Activated CD8-positive, alpha-beta memory T cell treated with anti-CD3 and anti-CD28 coated beads for 24 hours (primary cell): Measurements from ENCODE around the gene MYH8.

ENCODE experiments used
- DNase-seq: peaks from one replicate; pipeline ENCODE4 v3.0.0-alpha.2; 2020

MYH8 gene

DNA sequence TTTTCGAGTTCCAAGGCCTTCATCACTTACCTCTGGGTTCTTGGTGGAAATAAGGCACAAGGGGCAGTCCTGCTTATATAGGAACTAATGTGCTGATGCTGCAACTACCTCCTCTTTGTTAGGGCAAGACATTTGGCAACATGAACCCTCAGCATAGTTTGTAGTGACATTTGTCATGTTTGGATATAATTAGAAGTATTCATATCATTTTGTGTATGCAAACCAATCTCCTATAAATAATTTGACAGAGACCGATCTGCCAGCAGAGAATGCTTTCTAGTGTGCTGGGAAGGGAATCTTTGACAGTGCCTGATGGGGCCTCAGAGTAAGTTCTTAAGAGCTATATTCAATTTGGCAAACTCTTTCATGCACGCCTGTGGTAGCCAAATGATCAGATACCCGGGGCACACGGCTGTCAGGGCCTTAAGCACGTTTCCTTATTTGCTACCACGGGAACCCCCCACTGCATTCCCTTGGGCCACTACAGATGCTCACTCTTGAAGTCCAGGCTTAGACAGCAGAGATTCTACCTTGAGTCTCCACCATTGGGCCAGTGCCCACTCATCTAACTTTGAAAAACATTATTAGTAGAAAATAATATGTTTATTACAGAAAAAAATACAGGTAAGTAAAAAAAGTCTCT, at the start of gene MYH8:
Gene MYH8 (minus strand): TSS at position 51 of the 643 bp plus-strand sequence. CDS start 1,723 bp downstream, outside the sequence.
- no peak for DNase-seq

DNA sequence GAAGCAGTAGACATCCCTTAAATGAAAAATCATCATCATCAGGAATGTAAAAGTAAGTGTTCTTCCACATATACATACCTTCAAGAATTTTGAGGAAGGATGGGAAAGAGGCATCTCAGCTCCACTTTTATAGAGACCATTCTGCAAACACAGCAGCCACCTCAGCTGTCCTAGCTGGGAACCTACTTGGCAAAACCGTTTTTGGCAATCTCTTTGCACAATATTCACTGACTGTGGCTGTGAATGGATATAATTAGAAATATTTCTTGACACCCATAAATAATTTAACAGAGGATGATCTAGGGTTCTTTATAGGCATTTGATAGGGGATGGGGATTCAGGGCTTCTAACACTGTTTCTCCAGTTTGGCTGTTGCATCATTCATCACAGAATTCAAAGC, 47.7 kb upstream of the MYH8 start, which contains the start of gene MYH4:
Gene MYH4 (minus strand): TSS at position 101 of the 400 bp plus-strand sequence. CDS start 2,814 bp downstream, outside the sequence.
- DNase-seq, result no peak

GRCh38 chr17:10463402-10463801, 41.7 kb upstream of the MYH8 start:
- no peak for DNase-seq

DNA sequence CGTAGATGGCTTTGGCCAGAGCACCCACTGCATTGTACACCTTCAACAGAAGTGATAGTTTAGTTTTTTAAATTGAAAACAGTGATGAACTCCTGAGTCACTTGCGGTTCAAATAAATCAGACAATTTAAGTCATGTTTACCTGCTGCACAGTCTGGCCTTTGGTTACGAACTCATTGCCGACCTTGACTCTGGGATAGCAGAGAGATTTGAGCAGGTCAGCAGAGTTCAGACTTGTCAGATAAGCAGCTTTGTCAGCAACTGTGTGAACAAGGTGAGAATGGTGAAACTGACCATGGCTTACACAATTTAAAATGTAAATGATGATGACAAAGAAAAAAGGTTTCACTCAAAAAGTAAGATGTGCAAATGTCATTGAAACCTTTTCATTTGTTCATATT, 38.3 kb upstream of the MYH8 start:
- DNase-seq, result no peak

DNA sequence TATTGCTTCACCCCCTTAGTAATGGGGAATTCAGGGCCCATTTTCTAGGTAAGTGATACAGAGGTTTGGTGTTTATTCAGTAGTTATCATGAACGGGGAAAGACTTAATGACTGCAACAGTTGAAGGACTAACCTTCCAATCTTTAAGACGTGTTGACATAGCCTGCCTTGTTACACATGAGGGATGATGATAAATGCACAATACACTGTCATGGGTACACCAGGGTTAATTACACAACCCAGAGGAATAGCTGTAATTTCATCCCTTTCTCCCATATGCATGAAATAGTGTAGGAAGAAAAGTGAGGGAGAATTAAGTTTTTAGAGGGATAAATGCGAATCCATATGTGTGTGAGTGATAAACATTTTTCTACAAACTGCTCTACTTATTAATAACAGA, 37.0 kb upstream of the MYH8 start:
- DNase-seq, result no peak

GRCh38 chr17:10457952-10458351, 36.2 kb upstream of the MYH8 start:
- DNase-seq, result no peak

DNA sequence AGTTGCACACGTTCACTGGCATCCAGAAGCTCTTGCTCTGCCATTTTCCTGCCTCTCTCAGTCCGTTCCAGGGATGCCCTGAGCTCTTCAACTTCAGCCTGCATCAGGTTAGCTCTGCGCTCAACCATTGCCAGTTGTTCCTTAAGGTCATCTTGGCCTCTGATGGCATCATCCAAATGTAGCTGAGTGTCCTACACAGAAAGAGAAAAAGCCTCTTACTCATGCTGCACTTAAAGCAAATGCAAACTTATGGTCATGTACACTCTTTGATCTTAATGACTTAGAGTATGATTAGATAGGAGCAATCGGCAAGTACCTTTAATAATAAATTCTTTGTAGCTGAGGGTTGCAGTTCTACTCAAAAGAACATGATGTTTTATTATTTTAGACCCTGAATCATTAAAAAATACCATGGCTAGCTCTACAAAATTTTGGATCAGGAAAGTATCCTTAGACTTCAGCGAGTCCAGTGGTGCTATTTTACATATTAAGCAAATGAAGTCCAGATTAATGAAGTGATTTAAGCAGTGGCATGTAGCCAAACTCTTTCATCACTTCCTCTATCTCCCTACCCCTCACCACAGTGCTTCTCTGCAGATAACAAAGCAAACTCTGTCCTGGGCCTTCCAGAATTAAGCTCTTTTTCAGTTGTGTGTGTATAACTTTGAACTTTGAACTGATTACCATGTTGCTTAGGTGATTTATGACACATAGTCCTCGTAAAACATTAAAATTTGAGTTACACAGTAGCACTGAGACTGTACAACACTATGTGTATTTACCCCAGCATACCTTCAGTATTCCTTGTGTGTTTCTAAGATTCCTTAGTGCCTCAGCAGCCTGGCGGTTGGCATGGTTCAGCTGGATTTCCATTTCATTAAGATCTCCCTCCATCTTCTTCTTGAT, 25.5 kb upstream of the MYH8 start:
- DNase-seq, result no peak

- DNase-seq, result no peak
Measured at GRCh38 chr17:10439816-10440215, 18.1 kb upstream of the MYH8 start.

- no peak for DNase-seq
Measured at GRCh38 chr17:10435096-10435495, 13.3 kb upstream of the MYH8 start.

DNA sequence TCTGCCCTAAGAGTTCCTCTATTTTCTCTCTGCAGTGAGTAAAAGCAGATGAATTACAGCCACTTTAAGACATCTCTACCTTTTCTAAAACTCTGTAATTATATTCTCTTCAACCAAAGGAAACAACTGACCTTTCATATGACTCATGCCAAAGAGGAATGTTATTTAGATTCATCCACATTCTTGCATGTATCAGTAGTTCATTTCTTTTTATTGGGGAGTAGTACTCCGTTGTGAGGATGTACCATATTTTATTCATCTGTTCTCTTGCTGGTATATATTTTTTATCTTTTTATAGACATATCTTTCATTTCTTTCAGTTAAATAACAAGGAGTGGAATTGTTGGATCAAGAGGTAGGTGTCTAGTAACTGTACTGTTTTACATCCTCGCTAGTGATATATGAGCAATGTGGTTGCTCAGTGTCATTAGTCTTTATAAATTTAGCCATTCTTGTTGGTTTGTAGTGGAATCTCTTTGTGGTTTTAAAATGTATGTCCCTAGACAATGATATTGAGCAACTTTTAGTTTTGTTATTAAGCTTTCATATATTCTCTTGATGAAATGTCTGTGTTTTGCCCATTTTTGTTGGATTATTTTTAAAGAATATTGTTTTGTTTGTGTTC, 7.8 kb upstream of the MYH8 start:
- no peak for DNase-seq

- DNase-seq, result no peak
Measured at GRCh38 chr17:10428781-10429180, 7.0 kb upstream of the MYH8 start.

GRCh38 chr17:10421211-10421610, 539 bp downstream of the MYH8 start:
- DNase-seq, result no peak

DNA sequence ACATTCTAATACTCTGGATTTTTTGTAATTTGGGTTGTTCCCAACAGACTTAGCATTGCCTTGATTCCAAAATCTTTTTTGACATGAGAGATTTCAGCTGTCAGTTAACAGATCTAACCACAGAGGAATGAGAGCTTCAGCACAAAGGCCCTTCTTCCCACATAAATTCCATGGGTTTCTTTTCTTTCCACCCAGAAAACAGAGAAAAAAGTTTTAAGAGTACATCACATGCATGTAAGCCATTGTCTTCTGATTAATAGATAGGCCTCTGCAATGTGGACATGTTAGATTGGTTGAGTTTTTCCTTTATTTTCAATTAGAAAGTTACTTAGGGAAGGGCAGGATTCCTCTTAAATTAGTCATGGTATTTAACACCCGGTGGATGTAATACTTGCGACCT, 939 bp downstream of the MYH8 start:
- DNase-seq, result no peak

- no peak for DNase-seq
Measured at GRCh38 chr17:10417431-10417830, 4.3 kb downstream of the MYH8 start.

GRCh38 chr17:10415161-10415560, 6.6 kb downstream of the MYH8 start:
- no peak for DNase-seq

DNA sequence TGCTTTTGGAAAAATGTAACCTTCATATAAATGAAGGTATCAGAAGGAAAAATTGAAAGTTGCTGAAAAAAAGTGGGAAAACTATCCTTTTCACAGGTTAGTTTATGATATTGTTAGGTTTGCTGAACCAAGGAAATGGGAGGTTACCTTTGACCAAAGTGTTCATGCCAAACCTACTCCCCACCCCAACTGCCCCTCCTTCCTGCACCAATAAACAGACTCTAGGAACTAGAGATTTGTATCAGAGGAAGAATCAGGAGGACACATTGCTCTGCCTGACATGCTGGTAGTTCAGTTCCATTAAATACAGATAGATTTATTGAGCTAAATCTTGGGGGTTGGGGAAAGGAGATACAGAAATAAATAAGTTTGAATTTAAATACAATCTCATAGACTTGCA, 18.2 kb downstream of the MYH8 start:
- no peak for DNase-seq

DNA sequence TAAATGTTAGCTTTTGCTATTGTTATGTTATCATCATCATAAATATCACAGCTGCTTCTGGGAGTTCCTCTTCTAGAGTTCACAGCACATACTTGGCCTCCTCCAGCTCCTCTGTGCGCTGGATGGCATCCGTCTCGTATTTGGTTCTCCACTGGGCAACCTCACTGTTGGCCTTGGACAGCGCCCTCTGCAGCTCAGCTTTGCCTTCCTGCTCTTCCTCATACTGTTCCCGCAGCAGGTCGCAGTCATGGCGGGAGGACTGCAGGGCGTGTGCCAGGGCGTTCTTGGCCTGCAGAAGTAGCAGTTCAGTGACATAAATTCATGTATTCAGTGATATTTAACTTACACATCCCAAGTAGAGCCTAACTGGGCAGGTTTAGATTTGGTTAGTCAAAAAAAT, 23.4 kb downstream of the MYH8 start:
- DNase-seq, result no peak

DNA sequence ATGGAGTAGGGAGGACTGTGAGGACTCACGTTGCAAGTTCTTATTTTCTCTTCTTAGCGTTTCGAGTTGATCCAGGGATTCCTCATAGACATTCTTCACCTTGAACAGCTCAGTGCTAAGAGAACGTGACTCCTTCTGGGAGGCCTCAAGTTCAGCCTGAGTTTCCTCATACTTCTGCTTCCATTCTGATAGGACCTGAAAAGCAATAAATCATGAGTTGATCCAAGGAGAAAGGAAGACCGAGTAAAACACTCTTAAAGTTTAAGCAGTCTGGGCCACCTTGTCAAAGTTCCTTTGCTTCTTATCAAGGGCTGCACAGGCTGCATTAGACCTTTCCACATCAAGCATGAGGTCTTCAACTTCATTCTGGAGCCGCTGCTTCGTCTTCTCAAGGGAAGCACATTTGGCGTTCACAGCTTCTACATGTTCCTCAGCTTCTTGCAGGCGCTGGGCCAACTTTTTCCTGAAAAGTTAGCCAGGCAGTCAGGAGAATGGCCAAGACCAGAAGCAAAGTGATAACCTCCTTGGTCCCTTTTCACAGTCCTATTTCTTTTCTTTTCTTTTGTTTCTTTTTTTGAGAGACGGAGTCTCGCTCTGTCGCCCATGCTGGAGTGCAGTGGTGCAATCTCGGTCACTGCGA, 25.1 kb downstream of the MYH8 start:
- no peak for DNase-seq

GRCh38 chr17:10394201-10394887, 27.4 kb downstream of the MYH8 start:
- DNase-seq, result no peak

- no peak for DNase-seq
Measured at GRCh38 chr17:10392880-10393279, 28.9 kb downstream of the MYH8 start.

DNA sequence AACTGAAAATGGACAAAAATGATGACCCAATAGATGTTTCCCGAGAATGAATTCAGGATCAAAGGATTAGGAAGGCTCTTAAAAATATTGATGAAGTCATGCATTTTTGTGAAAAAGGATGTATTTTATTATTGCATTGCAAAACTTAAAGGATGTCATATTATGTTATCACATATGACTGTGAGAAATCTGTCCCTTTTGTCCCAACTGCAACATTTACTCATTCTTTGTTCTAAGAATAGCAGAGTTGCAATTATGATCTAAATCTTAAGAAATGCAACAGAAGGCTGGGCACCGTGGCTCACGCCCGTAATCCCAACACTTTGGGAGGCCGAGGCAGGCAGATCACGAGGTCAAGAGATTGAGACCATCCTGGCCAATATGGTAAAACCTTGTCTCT, 35.9 kb downstream of the MYH8 start:
- DNase-seq, result no peak

DNA sequence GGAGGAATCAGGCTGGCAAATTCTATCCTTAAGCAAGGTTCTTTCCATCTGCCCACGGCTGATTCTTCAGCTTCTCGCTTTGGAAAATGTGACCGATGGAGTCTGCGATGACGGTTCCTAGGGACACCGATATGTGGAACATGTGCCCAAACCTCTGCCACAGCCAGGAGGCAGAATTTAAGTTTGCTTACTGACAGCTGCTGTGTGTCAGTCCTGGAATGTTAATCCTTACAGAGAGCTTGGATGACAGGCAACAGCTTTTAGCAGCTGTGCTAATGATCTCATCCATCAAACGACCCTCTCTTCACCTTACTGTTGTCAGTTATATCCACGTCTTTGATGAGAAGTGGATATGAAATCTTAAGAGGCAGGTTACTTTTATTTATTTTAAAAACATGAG, 37.6 kb downstream of the MYH8 start:
- DNase-seq, result no peak
